Measurements from ENCODE around the gene ARRB1.

The ARRB1 gene

DNA sequence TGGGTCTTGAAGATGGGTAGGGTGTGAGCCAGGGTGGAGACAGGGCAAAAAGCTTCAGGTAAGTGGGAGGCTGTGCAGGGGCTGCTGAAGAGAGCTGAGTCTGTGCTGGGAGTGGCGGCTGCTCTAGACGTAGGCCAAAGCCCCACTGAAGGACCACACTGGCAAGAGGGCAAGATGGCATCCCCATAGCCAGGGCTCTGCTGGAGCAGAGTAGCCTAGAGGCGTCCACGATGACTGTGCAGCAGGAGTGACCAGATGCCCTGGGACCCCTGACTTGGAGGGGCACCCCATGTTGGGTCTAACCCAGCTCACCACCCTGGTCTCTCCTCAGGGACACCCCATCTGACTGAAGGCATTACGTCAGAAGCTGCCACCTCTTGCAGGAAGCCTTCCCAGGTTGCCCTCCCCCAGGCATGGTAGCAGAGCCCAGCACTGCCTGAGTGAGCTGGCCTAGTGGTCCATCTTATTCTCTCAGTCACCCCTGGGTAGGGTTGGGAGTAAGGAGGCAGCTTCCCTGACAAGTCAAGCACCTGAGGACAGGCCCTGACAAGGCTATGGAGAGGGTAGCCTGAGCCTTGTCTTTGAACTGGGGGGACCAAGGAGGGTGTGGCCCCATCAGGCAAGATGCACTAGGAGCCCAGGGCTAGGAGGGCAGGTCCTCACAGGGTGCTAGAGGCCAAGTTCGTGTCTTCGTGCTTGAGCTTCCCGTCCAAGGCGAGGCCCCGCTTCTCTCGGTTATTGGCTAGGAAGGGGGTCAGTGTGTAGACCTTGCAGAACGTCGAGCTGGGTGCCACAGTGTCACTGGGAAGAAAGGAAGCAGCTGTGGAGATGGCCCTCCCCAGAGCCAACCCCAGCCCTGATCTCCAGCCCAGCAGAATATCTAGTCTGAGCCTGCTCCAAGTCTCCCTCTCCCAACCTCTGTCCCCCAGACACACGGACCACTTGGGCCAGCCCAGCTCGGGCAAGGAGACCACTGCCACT, 77.8 kb downstream of the ARRB1 start:
- no peak for DNase-seq

- no peak for DNase-seq
Measured at GRCh38 chr11:75272821-75273301, 78.6 kb downstream of the ARRB1 start.

DNA sequence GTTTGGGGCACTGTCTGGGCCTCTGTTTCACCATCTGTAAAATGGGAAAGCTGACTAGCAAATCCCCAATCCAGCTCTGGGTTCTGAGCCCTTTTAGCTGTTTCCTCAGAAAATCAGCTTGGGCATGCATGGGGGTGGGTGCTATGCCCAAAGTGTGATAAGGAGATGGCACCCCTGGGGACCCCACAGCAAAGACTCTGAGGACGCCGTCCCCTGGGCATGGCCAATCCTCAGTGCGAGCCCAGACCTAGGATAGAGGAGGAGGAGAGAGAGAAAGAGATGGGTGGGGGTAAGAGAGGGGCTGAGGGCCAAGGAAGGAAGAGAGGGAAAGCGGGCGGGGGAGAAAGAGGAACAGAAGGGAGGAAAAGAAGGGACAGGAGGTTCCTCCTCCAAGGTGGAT, 79.1 kb downstream of the ARRB1 start:
- DNase-seq: no peak

GRCh38 chr11:75271730-75272129, 79.7 kb downstream of the ARRB1 start:
- DNase-seq: no peak

- no peak for DNase-seq
Measured at GRCh38 chr11:75270896-75271418, 80.5 kb downstream of the ARRB1 start.

DNA sequence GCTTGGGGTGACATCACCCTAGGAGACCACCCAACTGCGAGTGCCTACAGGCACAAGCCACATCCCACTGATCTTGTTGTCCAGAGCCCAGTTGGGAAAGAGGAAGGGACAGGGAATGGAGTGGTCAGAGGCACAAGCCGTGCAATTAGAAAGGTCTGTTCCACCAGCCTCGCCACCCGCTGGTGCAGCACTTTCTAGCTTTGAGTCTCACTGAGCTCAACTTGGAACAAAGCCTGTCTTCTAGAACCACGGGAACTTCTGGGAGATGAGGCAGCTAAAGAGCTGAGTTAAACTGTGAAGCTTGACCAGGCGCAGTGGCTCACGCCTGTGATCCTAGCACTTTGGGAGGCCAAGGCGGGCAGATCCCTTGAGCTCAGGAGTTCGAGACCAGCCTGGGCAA, 81.6 kb downstream of the ARRB1 start:
- no peak for DNase-seq

DNA sequence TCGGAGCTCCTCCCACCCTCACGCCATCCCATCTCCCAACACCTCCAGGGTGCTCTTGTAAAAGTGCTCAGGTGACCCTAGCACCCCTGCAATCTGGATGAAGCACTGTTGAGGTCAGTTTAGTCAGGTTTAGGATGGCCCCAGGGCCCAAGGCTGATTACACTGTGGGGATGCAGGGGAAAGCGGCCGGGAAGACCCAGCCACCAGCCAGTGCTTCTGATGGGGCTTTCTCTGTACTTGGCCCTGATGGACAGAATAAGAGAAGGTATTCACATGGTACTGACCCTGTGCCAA, 82.1 kb downstream of the ARRB1 start:
- DNase-seq: no peak

DNA sequence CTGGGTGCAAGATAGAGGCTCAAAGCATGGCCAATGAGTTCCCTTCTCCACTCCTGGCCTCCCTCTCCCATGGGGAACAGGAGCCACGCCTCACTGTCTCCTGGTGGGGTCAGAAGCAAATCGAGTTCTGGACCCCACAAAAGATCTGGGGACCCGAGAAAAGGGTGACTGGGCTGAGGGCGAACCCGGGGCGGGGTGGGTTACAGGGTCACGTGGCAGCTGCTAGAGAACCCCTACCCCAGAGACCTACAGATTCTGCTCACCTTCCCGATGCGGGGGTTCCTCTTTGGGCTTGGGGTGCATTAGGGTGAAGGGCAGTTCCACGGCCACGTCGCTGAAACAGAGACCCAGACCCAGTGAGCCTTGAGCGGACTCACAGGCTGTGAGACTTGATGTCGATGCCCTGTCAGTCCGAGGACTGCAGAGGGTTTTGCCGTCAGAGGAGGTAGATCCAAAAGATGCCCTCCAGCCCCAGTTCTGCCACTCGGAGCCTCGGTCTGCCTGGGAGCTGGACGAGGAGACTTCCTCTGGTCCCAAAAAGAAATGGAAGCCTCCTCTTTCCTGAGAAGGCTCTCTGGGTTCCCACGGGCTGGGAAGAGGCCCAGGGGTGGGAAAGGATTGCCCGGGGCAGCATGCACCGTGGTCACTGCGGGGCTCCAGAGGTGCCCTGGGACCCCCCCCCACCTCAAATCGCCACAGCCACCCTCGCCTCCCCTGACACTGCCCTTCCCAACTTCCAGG, 82.7 kb downstream of the ARRB1 start:
- no peak for DNase-seq

DNA sequence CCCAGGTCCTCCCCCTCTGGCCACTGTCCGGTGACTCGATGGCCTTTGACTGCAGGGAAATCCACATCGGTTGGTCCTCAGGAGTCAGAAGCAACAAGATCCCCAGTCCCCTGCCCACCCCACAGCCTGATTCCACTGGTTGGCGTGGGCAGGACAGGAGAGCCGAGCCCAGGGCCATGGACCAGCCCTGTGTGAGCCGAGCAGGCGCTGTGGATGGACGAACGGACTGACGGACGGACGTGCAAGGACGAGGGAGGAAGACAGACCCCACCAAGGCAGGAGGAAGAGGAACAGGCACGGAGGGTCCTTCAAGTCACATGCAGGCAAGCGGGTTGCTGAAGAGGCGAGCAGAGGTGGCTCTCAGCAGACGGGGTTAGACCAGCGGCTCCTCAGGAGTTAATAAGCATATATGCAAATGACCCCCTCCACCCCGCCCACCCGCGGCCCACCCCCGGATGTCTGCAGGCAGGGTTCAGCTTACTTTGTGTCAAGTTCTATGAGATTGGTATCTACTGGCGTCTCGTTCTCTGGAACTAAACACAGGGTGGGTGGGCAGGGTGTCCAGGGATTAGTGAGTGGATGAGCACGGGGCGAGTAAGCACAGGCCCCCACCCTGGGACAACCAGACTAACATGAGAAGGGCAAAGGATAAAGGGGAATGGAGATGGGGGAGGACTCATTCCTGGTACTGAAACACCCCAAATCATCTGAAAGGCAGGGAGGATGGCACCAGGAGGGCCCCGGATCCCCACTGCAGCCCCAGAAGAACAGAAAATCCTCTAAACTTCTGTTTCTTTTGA, 84.1 kb downstream of the ARRB1 start:
- no peak for DNase-seq

DNA sequence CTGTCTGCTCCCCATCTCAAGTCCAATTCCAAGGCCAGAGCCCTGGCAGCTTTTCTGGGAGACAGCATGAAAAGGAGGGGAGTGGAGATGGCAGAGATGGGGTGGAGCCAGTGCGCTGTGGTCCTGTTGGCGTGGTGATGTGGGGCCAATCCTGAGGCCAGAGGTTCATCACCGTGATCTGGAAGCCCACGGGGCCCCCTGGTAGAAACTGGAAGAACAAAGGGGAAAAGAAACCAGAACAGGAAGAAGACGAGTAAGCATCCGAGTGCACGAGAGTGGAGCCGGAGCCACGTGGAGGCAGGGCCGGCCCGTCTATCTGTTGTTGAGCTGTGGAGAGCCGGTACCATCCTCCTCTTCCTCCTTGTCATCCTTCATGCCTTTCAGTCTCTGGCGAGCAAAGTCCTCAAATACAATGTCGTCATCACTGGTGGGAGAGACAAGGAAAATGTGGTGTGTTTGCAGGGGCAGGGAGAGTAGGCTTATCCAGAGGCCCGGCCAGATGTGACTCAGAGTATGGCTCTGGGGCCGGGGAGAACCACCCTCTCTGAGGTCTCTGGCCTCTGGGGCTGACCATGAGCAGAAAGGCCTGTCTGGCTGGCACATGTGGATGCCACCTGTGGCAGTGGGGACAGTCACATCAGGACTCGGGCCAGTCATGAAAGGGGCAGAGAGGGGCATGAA, 85.5 kb downstream of the ARRB1 start:
- DNase-seq: no peak

DNA sequence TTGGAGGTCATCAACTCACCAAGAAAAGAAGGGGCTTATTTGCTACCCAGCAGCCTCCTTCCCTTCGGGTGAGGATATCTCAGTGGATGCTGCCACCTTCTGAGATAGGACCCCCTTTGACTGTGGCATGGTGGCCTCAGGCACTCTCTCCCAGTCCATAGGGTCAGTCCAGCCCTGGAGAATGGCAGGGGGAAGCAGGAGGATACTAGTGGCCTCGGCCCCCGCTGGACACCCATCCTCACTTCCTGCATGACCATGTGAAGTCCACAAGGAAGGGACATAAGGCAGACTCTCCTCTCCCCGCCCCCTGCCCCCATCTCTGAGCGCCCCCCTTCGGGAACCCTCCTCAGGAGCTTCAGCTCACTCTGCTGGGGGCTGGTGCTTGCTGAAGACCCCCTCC, 86.5 kb downstream of the ARRB1 start:
- no peak for DNase-seq

- no peak for DNase-seq
Measured at GRCh38 chr11:75264356-75264755, 87.1 kb downstream of the ARRB1 start.

GRCh38 chr11:75263944-75264349, 87.5 kb downstream of the ARRB1 start:
- DNase-seq: no peak

GRCh38 chr11:75262961-75263852, 88.3 kb downstream of the ARRB1 start:
- no peak for DNase-seq

GRCh38 chr11:75262436-75262835, 89.0 kb downstream of the ARRB1 start:
- DNase-seq: no peak

- DNase-seq: no peak
Measured at GRCh38 chr11:75261902-75262361, 89.5 kb downstream of the ARRB1 start.

DNA sequence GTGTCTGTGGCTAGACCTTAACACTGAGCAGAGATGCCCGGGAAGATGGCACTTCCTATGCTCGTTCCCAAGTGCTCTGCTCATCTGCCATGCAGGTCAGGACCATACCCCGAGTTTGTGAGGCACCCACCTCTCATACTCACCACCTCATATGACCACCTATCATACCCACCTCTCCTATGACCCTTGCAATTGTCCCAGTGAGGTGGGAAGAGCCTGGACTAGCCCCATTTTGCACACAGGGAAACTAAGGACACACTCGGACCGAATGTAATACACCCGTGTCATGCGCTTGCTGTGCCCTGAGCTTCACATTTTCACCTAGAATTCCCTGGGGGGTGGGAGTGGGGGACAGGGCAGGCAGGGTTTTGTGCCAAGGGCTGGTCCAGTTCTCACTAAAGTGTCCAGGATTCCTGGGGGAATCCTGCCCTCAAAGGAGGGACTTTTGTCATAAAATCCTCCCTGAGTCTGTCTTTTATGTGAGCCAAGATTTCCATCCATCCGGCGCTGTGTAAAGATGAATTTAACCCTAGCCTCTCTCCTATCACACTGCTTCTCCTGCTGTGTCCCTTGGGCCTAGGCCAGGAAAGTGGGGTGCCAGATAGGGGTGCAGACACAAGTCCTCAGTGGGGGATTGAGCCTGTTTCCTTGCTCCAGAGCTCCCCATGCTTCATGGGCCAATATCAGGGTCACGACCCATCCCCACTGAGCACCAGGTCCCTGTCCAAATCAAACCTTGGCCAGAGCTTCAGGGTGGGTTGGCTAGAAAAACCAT, 90.9 kb downstream of the ARRB1 start:
- DNase-seq: no peak

DNA sequence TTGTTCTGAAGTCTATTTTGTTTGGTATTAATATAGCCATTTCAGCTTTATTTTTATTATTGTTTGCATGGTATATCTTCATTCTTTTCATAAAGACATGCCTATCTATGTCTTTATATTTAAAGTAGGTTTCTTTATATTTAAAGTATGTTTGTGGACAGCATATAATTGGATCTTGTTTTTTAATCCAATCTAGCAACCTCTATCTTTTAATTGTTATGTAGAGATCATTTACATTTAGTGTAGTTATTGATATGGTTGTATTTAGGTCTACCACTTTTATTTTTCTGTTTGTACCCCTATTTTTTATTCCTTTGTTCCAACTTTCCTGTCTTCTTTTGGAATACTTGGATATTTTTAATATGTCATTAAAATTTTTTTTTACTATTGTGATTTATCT, 97.1 kb downstream of the ARRB1 start:
- DNase-seq: no peak

DNA sequence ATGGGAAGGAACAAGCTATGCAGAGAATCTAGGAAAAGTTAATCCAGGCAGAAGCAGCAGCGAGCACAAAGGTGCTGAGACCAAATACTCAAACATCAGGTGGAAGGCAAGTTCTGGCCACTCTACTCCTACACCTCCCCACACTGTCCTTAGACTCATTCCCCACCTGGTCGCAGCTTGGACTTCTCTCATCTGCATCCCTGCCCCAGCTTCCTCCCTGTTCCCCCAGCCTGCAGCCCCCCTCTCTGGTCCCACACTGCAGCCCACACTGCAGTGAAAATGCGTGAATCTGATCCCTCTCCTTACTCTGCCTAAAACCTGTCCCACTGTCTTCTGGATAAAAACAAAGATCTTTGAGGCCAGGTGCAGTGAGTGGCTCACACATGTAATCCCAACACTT, 101.8 kb downstream of the ARRB1 start:
- DNase-seq: no peak

DNA sequence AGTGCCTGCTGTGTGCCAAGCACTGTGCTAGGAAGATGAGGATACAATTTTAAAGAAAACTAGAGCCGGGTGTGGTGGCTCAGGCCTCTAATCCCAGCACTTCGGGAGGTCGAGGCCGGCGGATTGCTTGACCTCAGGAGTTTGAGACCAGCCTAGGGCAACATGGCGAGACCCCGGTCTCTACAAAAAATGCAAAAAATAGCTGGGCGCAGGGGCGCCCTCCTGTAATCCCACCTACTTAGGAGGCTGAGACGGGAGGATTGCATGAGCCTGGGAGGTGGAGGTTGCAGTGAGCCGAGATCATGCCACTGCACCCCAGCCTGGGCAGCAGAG, 102.6 kb downstream of the ARRB1 start:
- no peak for DNase-seq
